SH-SY5Y (cell line): Measurements from ENCODE around the gene PTGIS.

Experiments used
- GATA2 ChIP-seq: IDR thresholded peaks from 2 replicates; pipeline ENCODE4 v1.6.1; 2011; ENCODE audit warnings: mild to moderate bottlenecking, low read depth, low read length
- GATA3 ChIP-seq: IDR thresholded peaks from 2 replicates; pipeline ENCODE4 v1.6.1; 2011; ENCODE audit warnings: low read depth, mild to moderate bottlenecking, low read length, moderate library complexity

GRCh38 chr20:49612127-49612738 lies 44.3 kb upstream of the PTGIS start:
- TF ChIP-seq GATA3 (no peak), GATA2 (no peak)
